HG03432 (cell line): ENCODE measurements around the gene RSPH6A.
"Not testable (repeated sequence)": the region's sequence is repeated elsewhere in the genome, so short reads cannot be mapped to it uniquely, and the experiment has no call there.

Source experiments
- ATAC-seq: cut with Tn5 transposase; IDR thresholded peaks from one replicate; pipeline ENCODE4 v1.9.1; 2021; ENCODE audit warnings: mild to moderate bottlenecking, moderate library complexity; ENCODE audit not compliant: unreplicated experiment

The RSPH6A gene

DNA sequence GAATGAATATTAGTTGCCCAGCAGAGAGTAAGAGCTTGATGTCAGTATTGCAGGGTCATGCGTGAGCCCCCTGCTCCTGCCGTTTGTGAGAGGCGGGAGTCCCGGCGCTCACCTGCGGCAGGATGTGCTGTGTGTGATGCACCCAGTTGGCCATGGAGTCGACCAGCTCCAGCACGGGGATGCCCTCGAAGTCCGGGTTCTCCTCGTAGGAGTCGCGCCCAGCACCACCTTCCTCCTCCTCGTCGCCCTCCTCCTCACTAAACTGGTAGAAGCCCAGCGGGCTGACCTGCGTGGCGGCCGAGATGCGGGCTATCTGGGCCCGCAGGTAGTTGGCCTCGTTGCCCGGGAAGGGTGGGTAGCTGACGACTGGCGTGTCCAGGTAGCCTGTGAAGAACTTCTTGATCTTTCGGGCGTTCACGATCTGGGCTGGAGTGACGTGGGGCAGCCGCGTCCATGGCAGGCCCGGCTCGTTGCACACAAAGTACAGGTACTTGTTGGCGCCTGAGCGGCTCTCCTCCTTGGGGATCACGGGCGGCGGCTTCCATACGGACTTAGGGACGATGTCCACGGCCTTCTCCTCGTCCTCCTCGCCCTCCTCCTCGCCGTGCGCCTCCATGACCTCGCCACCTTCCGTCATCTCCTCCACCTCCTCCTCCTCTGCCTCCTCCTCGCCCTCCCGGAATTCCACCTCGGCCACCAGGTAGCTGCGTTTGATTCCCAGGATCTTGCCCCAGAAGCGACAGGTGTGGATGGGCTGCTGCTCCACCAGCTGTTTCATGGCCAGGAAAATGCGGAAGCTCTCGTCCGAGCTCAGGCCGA is 10.8 kb downstream of the RSPH6A start:
- no peak for ATAC-seq

DNA sequence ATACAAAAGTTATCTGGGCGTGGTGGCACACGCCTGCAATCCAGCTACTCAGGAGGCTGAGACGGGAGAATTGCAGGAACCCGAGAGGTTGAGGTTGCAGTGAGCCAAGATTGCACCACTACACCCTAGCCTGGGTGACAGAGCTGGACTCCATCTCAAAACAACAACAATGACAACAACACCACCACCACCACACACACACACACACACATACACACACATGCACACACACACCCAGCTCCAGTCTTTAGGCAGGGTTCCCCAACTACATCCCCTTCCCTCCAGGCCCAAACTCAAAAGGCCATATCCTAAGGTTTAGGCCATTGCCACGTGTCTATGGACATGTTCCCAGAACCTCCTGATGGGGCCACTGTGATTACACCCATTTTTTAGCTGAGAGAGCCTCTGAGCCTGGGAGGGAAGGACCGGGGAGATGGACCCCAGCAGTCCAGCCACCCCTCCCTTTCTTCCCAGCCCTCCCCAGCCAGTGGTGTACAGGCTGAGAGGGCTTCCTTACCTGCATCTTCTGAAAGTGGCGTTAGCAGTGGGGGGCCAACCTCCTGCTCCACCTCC is 13.4 kb downstream of the RSPH6A start:
- ATAC-seq: no peak

DNA sequence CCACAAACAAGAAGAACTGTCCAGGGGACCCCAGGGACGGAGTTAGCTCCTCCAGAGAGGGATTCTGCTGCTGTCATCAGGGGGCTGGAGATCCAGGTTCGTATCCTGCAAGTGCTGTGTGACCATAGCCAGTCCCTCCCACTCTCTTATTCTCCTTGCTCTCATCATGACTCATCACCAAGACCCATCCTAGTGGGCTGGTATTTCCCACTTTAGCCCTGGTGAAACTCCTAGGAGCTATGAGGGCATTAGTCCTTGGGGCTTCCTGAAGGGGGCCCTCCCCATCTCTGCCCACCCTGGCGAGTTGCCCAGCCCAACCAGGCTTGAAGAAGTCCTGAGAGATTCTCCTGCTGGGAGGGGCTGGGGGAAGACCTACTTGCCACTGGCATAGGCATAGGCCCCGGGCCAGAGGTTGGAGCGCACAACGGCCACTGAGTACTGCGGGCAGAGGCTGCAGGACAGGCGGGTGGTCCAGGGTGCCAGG is 15.0 kb downstream of the RSPH6A start:
- ATAC-seq: no peak

DNA sequence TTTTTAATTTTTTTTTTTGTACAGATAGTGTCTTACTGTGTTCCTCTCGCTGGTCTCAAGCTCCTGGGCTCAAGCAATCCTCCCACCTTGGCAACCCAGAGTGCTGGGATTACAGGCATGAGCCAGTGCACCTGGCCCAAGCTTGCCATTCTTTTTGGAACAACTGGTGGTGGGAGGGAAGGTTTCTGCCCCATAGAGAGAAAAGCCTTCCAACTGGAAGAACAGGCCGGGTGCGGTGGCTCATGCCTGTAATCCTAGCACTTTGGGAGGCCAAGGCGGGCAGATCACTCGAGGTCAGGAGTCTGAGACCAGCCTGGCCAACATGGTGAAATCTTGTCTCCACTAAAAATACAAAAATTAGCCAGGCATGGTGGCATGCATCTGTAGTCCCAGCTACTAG is 15.6 kb downstream of the RSPH6A start:
- not testable (repeated sequence) for ATAC-seq

DNA sequence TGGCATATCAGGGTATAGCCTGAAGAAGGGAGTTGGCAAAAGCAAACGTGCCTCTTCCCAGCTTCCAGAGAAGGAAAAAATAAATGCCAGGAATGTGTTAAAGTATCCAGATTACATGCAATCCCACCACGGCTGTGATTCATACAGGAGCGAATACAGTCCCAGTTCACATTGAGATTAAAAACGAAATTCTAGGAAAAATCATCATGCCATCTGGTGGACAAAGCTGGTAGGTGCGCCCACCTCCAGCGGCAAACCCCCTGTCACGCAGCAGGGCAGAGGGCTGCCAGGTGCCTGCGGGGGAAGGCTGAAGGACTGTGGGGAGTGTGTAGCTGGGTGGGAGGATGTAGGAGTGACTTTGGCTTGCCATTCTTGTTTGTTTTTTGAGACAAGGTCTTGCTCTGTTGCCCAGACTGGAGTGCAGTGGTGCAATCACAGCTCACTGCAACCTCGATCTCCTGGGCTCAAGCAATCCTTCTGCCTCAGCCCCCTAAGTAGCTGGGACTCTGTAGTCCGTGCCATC is 16.1 kb downstream of the RSPH6A start:
- no peak for ATAC-seq

DNA sequence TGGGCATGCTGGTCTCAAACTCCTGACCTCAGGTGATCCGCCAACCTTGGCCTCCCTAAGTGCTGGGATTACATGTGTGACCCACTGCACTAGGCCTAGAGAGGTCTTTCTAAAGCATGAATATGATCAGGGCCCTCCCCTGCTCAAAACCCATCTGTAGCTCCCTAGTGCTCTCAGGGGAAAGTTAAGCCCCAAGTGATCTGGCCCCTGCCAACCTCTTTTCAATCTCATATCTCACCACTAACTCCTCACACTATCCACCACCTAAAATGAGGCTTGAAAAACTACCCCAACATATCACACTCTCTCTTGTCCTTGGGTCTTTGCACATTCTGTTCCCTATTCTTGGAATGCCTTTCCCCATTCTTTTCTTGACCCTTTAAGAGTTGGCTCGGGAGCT is 20.5 kb downstream of the RSPH6A start:
- no peak for ATAC-seq

DNA sequence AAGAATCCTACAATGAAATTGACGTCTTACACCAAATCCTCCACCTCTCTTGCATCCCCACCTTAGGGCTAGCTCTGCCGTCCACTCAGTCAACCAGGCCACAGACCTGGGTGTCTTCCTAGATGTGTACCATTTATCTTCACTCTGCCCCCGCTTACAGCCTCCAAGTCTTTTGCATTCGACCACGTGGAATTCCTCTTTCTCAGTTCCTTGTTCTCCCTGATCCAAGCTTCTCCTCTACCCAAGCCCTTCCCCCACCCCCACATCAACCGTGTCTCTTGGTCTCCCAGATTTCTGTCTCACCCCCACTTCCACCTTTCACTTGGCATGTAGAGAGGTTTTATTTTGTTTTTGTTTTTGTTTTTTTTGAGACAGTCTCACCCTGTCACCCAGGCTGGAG is 21.2 kb downstream of the RSPH6A start:
- no peak for ATAC-seq

DNA sequence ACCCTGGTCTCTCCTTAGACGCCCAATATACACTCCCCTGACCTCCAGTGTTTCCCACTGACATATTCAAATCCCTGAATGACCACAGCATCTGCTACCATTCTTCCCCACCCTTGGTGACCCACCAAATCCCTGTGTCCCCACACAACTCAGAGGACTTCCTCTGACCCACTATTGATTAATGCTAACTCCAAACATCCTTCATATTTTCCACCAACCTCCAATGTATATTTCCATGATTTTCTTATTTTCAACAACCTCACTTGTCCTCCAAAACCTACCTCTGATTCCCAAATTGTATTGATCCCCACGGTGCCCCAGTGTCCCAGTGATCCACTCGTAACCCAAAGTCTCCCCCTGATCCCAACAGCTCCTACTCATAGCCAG is 21.9 kb downstream of the RSPH6A start:
- no peak for ATAC-seq

DNA sequence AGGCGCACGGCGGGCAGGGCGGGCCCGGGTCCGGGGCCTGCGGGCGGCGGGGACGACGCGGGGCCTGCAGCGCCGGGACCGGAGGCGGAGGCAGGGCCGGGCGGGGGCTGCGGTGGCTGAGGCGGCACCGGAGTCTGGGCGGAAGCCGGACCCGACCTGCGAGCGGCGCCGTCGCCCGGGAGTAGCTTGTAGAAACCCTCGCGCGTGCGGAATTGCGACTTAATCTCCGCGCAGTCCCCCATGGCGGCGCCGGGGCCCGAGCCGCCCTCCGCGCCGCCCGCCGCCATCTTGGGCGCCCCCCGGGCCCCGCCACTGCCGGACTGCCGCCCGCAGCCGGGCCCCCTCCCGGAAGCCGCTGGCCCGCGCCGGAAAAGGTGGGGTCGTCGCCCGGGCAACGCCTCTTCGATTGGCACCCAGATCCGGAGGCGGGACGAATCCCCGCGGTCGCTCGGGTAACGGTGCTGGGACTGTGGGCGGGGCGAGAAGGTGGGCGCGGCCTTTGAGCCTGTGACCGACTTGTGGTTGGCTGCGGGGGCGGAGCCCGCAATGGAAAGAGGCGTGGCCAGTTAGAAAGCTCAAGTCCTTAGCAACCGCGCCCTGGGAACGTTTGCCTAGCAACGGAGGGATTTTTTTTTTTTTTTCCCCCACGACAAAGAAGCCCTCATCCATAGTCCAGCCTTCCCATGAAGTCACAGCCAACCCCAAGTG is 22.5 kb downstream of the RSPH6A start, which contains the start of gene DMWD:
Gene DMWD (minus strand): TSS at position 376 of the 708 bp plus-strand sequence. CDS start 89 bp downstream, at position 287.
- ATAC-seq: peak; percentile 88

DNA sequence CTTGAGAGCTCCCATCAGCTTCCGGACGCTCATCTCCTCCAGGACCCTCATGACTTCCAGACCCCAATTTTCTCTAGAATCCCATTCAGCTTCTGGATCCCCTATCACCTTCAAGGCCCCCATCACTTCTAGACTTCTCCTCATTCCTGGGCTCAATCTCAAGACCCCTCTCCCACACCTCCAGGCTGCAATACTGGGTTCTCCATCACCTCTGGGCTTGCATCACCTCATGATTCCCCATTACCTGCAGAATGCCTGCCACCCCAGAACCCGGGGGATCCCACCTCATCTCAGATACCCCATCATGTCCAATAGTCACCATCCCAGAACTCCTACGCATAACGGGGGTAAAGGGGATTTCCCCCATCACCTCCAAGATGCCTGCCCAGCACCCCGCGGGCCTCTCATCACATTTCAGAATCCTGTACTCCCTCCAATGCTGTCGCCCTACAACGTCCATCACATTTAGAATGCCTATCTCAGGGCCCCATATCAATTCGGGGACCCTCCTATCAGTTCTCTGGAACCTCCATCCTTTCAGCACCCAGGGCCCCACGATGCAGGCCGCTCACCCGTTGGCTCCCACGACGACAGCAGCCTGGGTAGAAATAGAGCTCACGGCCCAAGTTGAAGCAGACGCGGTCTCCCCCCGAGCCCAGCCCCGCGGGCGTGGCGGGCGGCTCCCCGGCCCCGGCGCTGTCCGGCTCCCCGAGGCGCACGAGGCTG is 23.2 kb downstream of the RSPH6A start:
- ATAC-seq: peak; percentile 29

DNA sequence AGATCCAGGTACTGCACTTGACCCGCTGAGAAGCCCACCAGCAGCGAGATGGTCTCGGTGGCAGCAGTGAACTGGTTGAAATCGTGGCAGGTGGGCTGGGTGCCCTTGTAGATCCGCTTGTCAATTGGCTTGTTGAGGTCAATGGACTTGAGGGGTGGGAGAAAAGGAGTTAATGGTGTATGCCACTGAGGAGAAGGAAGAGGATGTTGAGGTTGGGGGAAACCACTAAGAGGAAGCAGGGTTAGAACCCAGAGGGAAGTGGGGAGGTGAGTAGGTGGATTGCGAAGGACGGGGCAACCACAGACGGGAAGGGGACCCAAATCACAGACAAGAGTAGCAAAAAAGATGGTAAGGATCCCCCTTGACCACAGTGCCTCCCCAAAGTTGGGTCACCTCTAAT is 24.2 kb downstream of the RSPH6A start:
- no peak for ATAC-seq

DNA sequence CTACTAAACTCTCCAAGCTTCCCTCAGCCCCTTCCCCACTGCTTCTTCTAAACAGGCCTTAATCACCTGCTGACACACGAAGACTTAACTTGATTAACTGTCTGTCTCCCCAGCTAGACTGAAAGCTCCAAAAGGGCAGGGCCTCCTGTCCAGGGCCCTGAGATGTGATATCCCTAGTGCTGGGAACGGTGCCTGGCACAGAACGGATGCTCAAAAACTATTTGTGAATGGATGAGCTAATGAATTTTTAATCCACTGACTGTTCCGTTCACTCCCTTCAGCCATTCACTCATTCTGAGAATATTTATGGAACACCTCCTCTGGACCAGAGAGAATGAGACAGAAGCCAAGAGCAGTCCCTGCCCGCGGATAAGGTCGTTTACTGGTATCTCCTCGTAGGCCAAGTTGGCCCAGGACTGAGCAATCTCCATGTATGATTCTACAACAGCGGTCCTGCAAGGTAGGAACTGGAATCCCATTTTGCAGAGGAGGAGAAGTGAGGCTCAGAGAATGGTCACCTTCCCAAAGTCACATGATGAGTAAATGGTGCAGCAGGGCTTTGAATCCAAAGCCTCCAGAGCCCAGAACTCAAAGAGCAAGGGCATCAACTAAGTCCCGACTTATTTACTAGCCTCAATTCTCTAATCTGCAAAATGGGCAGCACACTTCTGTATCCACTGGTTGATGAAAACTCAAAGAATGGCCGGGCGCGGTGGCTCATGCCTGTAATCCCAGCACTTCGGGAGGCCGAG is 25.9 kb downstream of the RSPH6A start:
- no peak for ATAC-seq

DNA sequence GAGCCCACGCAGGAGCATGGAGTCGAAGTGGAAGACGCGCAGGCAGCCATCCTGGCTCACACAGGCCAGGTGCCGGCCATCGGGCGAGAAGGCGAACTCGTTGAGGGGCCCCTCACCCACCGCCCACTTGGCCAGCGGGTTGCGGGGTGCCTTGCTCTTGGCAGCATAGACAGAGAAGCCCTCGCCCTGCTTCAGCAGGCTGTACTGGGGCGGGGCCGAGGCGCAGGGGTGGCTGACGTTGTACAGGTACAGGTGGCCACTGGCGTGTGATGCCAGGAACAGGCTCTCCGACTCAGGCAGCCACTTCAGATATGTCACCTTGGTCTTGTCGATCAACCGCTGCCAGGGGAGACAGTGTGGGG is 28.6 kb downstream of the RSPH6A start:
- ATAC-seq: no peak

DNA sequence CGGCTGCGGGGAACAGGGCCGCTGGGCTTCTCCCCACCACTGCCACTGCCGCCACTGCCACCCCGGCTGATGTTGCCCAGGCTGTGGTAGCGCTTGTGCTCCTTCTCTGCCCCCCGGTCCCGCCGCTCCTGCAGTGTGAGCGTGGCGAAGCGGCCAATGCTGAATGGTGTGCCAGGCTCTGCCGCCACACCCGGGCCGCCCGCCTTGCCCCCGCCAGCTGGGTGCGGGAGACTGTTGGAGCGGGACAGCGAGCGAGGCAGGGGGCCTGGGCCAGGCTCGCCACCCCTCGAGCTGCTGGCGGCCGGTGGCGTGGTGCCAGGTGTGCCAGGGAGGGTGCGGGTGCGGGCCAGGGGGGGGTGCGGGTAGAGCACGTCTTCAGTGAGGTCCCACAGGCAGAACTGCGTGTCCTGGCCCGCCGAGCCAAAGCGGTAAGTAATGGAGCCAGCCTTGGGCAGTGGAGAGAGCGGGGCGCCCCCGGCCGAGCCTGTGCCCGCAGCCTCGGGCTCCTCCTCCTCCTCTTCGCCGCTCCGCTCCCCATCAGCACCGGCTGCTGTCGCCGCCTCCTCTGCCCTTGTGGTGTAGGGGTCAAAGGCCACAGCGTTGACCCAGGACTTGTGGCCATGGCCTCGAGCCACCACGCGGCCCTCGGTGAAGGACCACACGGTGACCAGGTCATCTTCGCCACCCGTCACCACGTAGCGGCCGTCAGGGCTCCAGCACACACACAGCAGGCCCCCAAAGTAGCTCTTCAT is 29.2 kb downstream of the RSPH6A start:
- no peak for ATAC-seq

DNA sequence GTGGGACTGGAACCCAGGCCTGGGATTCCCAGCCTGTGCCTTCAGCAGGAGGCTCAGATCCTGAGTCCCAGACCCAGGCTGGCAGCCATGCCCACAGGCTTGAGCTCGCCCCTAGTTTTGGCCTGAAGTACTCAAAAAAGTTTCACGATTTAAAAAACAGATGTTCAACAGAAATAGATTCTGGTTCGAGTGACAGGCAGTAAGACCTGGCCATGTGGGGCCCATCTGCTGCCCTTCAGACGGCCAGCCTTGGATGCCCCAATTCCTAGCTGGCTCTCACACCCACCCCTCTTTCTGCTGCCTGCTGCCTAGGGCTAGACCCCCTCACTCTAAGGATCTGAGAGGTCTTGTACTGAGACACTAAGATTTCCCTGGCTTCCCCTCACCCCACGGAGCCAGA is 30.0 kb downstream of the RSPH6A start:
- ATAC-seq: no peak

DNA sequence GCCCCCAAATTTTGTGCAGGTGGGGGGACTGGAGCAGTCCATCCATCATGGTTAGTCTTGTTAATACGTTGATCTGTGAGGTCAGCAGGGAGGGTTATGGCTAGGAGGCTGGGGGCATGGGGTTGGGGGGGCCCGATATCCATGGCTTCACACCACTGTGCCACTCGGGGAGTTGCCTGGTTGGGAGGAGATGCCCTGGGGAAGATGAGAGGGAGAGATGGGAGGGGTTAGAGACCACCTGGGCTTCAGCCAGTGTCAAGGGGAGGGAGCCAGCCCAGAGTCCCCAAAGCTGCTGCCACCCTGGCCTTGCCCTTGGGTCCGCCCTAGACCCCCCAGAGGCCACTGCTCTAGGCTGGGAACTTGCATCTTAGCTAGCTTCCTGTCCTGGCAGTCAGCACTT is 31.0 kb downstream of the RSPH6A start:
- no peak for ATAC-seq

DNA sequence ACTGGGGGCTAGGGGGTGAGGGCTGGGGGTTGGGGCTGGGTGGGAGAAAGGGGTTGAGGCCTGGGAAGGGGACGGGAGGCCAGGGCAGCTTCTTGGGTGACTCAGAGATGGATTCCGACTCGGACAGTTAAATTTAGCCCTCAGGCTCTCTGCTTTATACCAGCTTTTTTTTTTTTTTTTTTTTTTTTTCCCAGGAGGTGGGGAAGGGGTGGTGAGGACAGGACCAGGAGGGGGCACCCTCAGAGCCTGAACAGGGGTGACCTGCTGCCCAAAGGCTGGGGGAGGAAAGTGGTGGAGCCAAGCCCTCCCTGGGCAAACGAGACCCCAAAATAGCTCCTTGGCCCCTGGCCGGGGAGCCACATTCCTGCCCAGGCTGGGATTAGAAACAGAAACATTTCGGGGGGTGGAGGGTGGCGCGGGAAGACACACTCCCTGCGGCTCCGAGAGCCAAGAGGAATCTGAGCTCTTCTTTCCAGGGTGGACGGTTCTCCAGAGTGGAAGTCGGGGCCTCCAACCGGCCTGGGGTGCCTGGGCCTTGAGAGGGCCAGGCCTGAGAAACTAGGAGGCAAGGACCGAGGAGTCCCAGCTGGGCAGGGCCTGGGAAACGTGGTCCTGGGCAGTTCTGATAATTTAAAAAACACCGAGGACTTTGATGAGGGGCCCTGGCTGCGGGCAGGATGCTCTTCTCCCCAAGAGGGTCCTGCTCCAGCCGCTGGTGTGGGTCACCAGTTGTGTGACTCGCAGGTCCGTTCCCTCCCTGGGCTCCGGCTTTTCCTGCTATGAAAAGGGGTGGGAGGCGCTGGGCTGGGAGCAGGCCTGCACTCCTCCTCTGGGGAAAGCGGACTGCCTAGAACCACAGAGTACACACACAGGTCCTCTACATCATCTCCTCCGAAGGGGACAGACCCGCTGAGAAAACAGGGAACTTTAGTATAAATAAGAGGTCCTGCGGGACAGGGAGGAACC is 32.0 kb downstream of the RSPH6A start:
- no peak for ATAC-seq

DNA sequence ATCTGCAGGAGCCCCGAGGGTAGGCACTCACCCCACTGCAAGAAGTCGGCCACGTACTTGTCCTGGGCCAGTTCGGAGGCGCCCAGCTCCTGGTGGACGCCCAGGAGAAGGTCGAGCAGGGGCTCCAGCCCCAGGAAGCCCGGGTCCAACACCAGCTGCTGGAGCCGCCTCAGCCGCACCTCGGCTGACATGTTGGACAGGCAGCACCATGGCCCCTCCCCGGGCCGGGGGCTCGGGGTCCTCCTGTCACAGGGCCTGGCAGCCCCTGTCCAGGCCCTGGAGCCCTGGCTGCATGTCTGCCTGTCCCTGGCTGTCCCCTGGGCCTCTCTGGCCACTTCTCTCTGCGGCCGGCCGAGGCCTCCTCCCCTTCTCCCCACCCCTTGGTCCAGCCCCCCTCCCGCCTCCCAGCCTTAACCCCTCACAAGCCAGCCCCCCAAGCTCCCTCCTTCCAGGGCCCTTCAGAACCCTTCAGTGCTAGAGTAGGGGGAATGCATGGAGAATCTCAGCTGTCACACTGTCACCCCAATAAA is 32.9 kb downstream of the RSPH6A start, which contains the start of gene DMPK:
Gene DMPK (minus strand): TSS at position 329 of the 530 bp plus-strand sequence. CDS start 138 bp downstream, at position 191.
- ATAC-seq: no peak
